CD4-positive, alpha-beta T cell treated with Interleukin-15 for 1 hour (primary cell): ENCODE measurements around the gene HEXIM1.

ENCODE experiments used
- DNase-seq: peaks from one replicate; pipeline ENCODE4 v3.0.0-alpha.2; 2020

The HEXIM1 gene

DNA sequence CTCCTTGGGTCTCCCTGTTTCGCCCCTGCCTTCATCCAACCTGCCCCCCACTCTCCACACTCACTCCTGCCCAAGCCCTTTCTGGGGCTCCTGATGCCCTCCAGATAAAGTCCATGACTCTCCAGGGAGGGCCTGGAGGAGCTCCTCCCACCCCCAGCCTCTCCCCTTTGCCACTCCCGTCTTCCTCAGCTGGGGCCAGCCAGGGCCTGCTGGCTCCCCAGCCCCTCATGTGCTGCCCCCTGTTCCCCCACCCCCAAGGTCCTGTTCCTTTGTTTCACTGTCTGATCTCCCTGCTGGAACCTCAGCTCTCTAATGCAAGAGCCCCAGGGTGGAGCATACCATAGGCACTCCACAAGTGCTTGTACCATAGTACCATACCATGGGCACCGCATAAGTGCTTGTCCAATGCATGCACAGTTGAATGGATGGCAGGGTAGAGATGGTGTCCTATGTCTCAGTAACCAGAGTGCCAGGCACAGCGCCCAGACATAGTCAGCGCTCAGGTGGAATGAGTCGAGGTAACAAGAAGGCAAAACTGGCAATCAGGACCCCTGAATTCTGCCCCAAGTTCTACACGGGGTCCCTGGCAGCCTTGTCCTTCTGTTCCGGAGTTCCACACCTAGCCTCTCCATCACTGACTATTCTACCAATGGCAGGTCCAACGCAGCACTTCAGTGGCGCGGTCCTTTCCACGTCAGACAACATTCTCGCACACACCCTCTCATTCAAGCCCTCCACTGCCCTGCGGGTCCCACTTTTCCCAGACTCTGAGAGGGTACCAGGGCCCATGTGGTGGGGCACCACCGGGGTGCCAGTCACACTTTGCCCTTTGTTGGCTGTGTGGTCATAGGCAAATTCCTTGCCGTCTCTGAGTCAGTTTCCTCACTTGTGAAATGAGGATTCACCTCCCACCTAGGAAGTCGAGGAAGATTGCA lies 17.3 kb upstream of the HEXIM1 start:
- no peak for DNase-seq

GRCh38 chr17:45131616-45132319 lies 16.5 kb upstream of the HEXIM1 start:
- no peak for DNase-seq

GRCh38 chr17:45132320-45132571 lies 16.0 kb upstream of the HEXIM1 start, which contains the start of gene PLCD3:
PLCD3 (minus strand) TSS chr17:45132515; CDS start chr17:45132410, 105 bp downstream.
- DNase-seq = no peak

- peak; percentile 74 for DNase-seq
Measured at GRCh38 chr17:45132572-45133463, 15.5 kb upstream of the HEXIM1 start.

DNA sequence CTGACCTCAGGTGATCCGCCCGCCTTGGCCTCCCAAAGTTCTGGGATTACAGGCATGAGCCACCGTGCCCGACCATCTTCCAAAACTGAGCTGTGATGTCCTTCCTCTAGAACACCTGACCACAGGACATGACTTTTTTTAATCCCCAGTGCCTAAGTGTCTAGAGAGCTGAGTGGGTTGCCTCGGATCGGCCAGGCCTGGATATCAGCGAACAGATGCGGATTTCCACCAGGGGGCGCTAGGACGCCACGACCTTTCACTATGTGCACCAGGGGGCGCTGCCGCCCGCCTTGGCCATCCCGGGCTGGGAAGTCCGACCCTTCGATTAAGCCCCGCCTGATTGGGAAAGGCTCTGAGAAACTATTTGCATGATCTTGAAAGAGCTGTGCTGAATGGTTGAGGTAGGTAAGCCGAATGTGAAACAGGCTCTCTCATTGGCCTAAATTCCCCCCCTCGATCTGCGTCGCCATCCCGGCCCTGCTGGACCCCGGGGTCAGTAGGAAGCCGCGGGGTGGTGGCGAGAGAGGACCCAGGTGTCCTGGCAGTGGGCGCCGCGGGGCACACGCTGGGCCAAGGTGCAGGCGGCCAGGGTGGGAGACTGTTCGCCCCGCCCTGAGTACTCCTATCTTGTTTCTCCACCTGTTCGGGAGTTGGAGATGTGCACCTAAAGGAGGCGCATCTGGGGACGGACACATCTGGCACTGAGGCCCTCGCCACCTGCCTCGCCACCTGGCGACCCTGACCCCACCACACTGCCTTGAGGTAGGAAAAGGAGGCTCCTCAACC lies 12.9 kb upstream of the HEXIM1 start, which contains the start of gene ACBD4:
Gene ACBD4 (plus strand): TSS at position 496 of the 786 bp plus-strand sequence. CDS start 458 bp downstream, outside the sequence.
- DNase-seq = peak; percentile 95

GRCh38 chr17:45135978-45136791 lies 12.1 kb upstream of the HEXIM1 start:
- DNase-seq = no peak

- no peak for DNase-seq
Measured at GRCh38 chr17:45136846-45137560, 11.3 kb upstream of the HEXIM1 start.

GRCh38 chr17:45137561-45138305 lies 10.5 kb upstream of the HEXIM1 start:
- no peak for DNase-seq

GRCh38 chr17:45138911-45139532 lies 9.3 kb upstream of the HEXIM1 start:
- DNase-seq = no peak

- DNase-seq = no peak
Measured at GRCh38 chr17:45139533-45139920, 8.7 kb upstream of the HEXIM1 start.

- no peak for DNase-seq
Measured at GRCh38 chr17:45143094-45143670, 5.1 kb upstream of the HEXIM1 start.

- DNase-seq = peak; percentile 54
Measured at GRCh38 chr17:45143767-45144198, 4.5 kb upstream of the HEXIM1 start.

DNA sequence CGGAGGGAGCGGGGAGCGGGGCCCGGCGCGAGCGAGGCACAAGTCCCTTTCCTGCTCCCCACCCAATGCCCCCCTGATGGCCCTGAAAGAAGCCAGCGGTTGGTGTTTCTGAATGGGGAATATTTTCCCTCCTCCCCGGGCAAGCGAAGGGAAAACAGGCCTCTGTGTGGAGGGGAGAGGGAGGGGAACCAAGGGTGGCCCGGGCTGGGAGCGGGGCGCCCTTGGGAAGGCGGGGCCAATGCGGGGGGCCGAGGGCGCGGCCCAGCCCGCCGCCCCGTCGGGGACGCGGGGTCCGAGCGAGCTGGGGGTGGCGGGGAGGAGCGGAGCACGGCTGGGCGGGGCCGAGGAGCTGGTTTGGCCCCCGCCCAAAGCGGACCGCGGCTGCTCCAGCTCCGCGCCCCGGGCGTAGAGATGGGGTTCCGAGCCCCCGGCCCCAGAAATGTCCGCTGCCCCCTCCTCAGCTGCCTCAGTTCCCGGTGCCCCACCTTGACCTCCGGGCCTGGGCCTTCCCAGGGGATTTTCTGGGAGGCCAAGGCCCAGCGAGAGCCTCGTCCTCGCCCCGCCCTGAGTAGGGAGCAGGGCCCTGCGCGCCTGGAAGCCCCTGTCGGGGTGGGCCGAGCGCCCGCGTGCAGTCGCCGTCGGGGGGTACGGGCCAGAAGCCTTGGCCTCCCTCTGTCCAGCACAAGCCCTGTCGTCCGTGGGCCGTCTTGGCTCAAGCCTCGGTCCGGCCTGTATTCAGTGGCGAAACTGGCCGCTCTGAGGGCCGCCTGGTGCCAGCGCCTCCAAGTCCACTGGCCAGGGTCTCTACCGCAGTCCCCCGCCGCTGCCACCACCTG lies 3.9 kb upstream of the HEXIM1 start:
- no peak for DNase-seq

DNA sequence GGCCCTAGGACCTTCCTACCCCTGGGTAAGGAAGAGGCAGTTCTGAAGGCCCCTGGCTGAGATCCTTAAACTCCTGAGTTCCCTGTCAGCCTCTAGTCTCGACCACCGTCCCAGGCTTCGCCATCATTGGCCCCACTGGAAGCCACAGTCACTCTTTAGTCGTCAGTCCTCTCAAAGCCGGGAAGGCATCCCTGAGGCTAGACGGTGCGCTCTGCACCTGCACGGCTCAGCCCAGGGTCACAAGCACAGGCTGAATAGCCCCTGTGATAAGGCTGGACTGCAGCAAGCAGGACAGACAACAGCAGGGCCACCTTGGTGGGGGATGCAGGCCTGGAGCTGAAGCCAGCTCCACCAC lies 3.3 kb upstream of the HEXIM1 start:
- no peak for DNase-seq

GRCh38 chr17:45146166-45146565 lies 2.1 kb upstream of the HEXIM1 start:
- DNase-seq = no peak

DNA sequence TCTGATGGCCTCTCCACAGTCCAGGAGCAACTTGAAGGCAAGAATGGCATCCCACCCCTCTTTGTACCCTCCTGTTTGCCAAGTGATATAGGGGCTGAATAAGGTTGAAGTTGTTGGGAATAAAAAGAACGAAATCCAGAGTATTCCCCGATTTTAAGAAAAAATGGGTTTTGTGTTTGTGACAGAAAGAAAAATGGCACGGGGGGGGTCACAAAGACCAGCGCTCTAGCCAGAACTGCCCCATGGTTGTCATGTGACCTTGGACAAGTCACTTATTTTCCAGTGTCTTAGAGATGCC lies 1.7 kb upstream of the HEXIM1 start:
- DNase-seq = no peak

GRCh38 chr17:45146890-45147580 lies 1.2 kb upstream of the HEXIM1 start:
- no peak for DNase-seq
